MM.1S (cell line): ENCODE results near the gene TNN.

Source experiments
- DNase-seq: peaks from one replicate; pipeline ENCODE4 v3.0.0-alpha.2; 2015
- H2AFZ ChIP-seq: fragments of 300-600 bp; sonication (generic); 2 replicates; pipeline ENCODE4 v1.6.0; 2016; ENCODE audit warnings: antibody characterized with exemption, low read length
- H3F3A ChIP-seq: fragments of 300-600 bp; sonication (generic); 2 replicates; pipeline ENCODE4 v1.6.1; 2016; ENCODE audit warnings: mild to moderate bottlenecking, antibody characterized with exemption, low read length, moderate library complexity, mixed read lengths; ENCODE audit not compliant: insufficient read depth
- H3K27ac ChIP-seq: fragments of 300-600 bp; sonication (generic); 2 replicates; pipeline ENCODE4 v1.5.1; 2016; ENCODE audit warnings: mild to moderate bottlenecking, low read length
- H3K27me3 ChIP-seq: fragments of 300-600 bp; sonication (generic); replicated peaks from 2 replicates; pipeline ENCODE4 v1.6.0; 2016; ENCODE audit warnings: low read length; ENCODE audit not compliant: insufficient read depth
- H3K36me3 ChIP-seq: fragments of 300-600 bp; sonication (generic); replicated peaks from 2 replicates; pipeline ENCODE4 v1.6.1; 2016; ENCODE audit warnings: mild to moderate bottlenecking, low read length, mixed read lengths; ENCODE audit not compliant: insufficient read depth
- H3K4me1 ChIP-seq: fragments of 300-600 bp; sonication (generic); 2 replicates; pipeline ENCODE4 v1.6.1; 2016; ENCODE audit warnings: low read length, mixed read lengths
- H3K4me2 ChIP-seq: fragments of 300-600 bp; sonication (generic); 2 replicates; pipeline ENCODE4 v1.6.0; 2016; ENCODE audit warnings: low read depth, low read length
- H3K4me3 ChIP-seq: fragments of 300-600 bp; sonication (generic); 2 replicates; pipeline ENCODE4 v1.5.1; 2016; ENCODE audit warnings: low read length, mixed read lengths
- H3K79me2 ChIP-seq: fragments of 300-600 bp; sonication (generic); 2 replicates; pipeline ENCODE4 v1.6.1; 2016; ENCODE audit warnings: mixed run types, low read length, mixed read lengths
- H3K9ac ChIP-seq: fragments of 300-600 bp; sonication (generic); 2 replicates; pipeline ENCODE4 v1.6.1; 2016; ENCODE audit warnings: low read length, mixed read lengths
- H3K9me2 ChIP-seq: fragments of 300-600 bp; sonication (generic); replicated peaks from 2 replicates; pipeline ENCODE4 v1.6.1; 2016; ENCODE audit warnings: mild to moderate bottlenecking, low read length, mixed read lengths; ENCODE audit not compliant: insufficient read depth
- H3K9me3 ChIP-seq: fragments of 300-600 bp; sonication (generic); replicated peaks from 2 replicates; pipeline ENCODE4 v1.6.1; 2016; ENCODE audit warnings: mild to moderate bottlenecking, low read length, mixed read lengths; ENCODE audit not compliant: insufficient read depth
- H4K20me1 ChIP-seq: fragments of 300-600 bp; sonication (generic); 2 replicates; pipeline ENCODE4 v1.6.1; 2016; ENCODE audit warnings: mild to moderate bottlenecking, low read length, moderate library complexity, mixed read lengths; ENCODE audit not compliant: insufficient read depth
- CTCF ChIP-seq: fragments of 300-600 bp; sonication (generic); IDR thresholded peaks from 2 replicates; pipeline ENCODE4 v1.5.1; 2016; ENCODE audit warnings: antibody characterized with exemption, low read length, mixed read lengths
- EZH2 ChIP-seq: fragments of 300-600 bp; sonication (generic); optimal IDR thresholded peaks from 2 replicates; pipeline ENCODE3; 2017; ENCODE audit warnings: low read depth, mild to moderate bottlenecking, antibody characterized with exemption, low read length, mixed read lengths
- EZH2phosphoT487 ChIP-seq: fragments of 300-600 bp; sonication (generic); IDR thresholded peaks from 2 replicates; pipeline ENCODE4 v1.6.1; 2018; ENCODE audit warnings: antibody characterized with exemption, low read length

Gene TNN

GRCh38 chr1:175075572-175076568 lies 8.2 kb downstream of the TNN start:
- H4K20me1 ChIP-seq = no peaks in the 10 kb centered on the region
- no peak overlapping the region for H3K9ac ChIP-seq
- H3K4me2 ChIP-seq = no peak overlapping the region
- TF ChIP-seq EZH2phosphoT487 = no peak
- no peak for TF ChIP-seq EZH2
- no peak for TF ChIP-seq CTCF
- no peaks in the 10 kb centered on the region for H3K79me2 ChIP-seq
- no peak overlapping the region for H3K27ac ChIP-seq
- no peaks in the 10 kb centered on the region for H3K9me3 ChIP-seq
- no peaks in the 10 kb centered on the region for H3K27me3 ChIP-seq
- no peaks in the 10 kb centered on the region for H3K9me2 ChIP-seq
- H2AFZ ChIP-seq = no peak overlapping the region
- H3K4me1 ChIP-seq = peaks cover 17% of the 10 kb centered on the region
- H3F3A ChIP-seq = no peaks in the 10 kb centered on the region
- no peak overlapping the region for H3K4me3 ChIP-seq
- no peak for DNase-seq
- H3K36me3 ChIP-seq = no peaks in the 10 kb centered on the region

GRCh38 chr1:175077356-175078030 lies 9.9 kb downstream of the TNN start:
- H3F3A ChIP-seq = no peaks in the 10 kb centered on the region
- no peaks in the 10 kb centered on the region for H3K27me3 ChIP-seq
- no peaks in the 10 kb centered on the region for H4K20me1 ChIP-seq
- no peak overlapping the region for H3K4me3 ChIP-seq
- no peak overlapping the region for H2AFZ ChIP-seq
- no peaks in the 10 kb centered on the region for H3K9me3 ChIP-seq
- no peak overlapping the region for H3K4me2 ChIP-seq
- no peaks in the 10 kb centered on the region for H3K79me2 ChIP-seq
- H3K27ac ChIP-seq = no peak overlapping the region
- H3K4me1 ChIP-seq = peaks cover 7% of the 10 kb centered on the region
- no peak for TF ChIP-seq EZH2
- no peak for TF ChIP-seq EZH2phosphoT487
- no peak for TF ChIP-seq CTCF
- no peaks in the 10 kb centered on the region for H3K36me3 ChIP-seq
- no peaks in the 10 kb centered on the region for H3K9me2 ChIP-seq
- H3K9ac ChIP-seq = no peak overlapping the region
- DNase-seq = no peak

GRCh38 chr1:175078629-175079028 lies 11.0 kb downstream of the TNN start:
- Histone ChIP-seq H3K79me2 (no peaks in the 10 kb centered on the region), H3K4me2 (no peak overlapping the region), H2AFZ (no peak overlapping the region), H3K9ac (no peak overlapping the region), H3K4me3 (no peak overlapping the region), H3K9me2 (no peaks in the 10 kb centered on the region), H4K20me1 (no peaks in the 10 kb centered on the region), H3K27me3 (no peaks in the 10 kb centered on the region), H3K36me3 (no peaks in the 10 kb centered on the region), H3K4me1 (no peaks in the 10 kb centered on the region), H3K27ac (no peak overlapping the region), H3F3A (no peaks in the 10 kb centered on the region), H3K9me3 (no peaks in the 10 kb centered on the region)
- no peak for TF ChIP-seq CTCF
- DNase-seq = no peak
